ENCODE results near the gene INAFM2.

The INAFM2 gene

GRCh38 chr15:40328751-40329150, 5.3 kb downstream of the INAFM2 start:
- no peak for DNase-seq (ENCODE audit: low spot score)

- no peak for DNase-seq (ENCODE audit: low spot score)
Observed at GRCh38 chr15:40329804-40330203, 6.3 kb downstream of the INAFM2 start.

GRCh38 chr15:40330368-40330836, 6.9 kb downstream of the INAFM2 start:
- peak; percentile 61 for DNase-seq (ENCODE audit: low spot score)

- no peak for DNase-seq (ENCODE audit: low spot score)
Observed at GRCh38 chr15:40331026-40331425, 7.5 kb downstream of the INAFM2 start.

GRCh38 chr15:40331637-40332036, 8.1 kb downstream of the INAFM2 start:
- DNase-seq (ENCODE audit: low spot score) = no peak

- no peak for DNase-seq (ENCODE audit: low spot score)
Observed at GRCh38 chr15:40332113-40332781, 8.8 kb downstream of the INAFM2 start.

GRCh38 chr15:40333922-40334492, 10.5 kb downstream of the INAFM2 start:
- peak; percentile 84 for DNase-seq (ENCODE audit: low spot score)

- DNase-seq (ENCODE audit: low spot score) = no peak
Observed at GRCh38 chr15:40334541-40334940, 11.0 kb downstream of the INAFM2 start.

- no peak for DNase-seq (ENCODE audit: low spot score)
Observed at GRCh38 chr15:40334941-40335795, 11.7 kb downstream of the INAFM2 start.

- no peak for DNase-seq (ENCODE audit: low spot score)
Observed at GRCh38 chr15:40335938-40336743, 12.6 kb downstream of the INAFM2 start.

- no peak for DNase-seq (ENCODE audit: low spot score)
Observed at GRCh38 chr15:40336744-40337122, 13.2 kb downstream of the INAFM2 start.

GRCh38 chr15:40337597-40337996, 14.1 kb downstream of the INAFM2 start:
- no peak for DNase-seq (ENCODE audit: low spot score)

GRCh38 chr15:40338041-40338657, 14.7 kb downstream of the INAFM2 start:
- no peak for DNase-seq (ENCODE audit: low spot score)

- peak; percentile 92 for DNase-seq (ENCODE audit: low spot score)
Observed at GRCh38 chr15:40338921-40339620, 15.6 kb downstream of the INAFM2 start.

GRCh38 chr15:40339621-40339945, 16.1 kb downstream of the INAFM2 start:
- DNase-seq (ENCODE audit: low spot score) = no peak

GRCh38 chr15:40340038-40340739, 16.7 kb downstream of the INAFM2 start:
- DNase-seq (ENCODE audit: low spot score) = peak; percentile 66

- peak; percentile 88 for DNase-seq (ENCODE audit: low spot score)
Observed at GRCh38 chr15:40340740-40341400, 17.4 kb downstream of the INAFM2 start, which contains the start of gene CCDC9B. CCDC9B (minus strand) TSS chr15:40340939; CDS start chr15:40340819, 120 bp downstream.

GRCh38 chr15:40342416-40343320, 19.2 kb downstream of the INAFM2 start:
- DNase-seq (ENCODE audit: low spot score) = no peak

GRCh38 chr15:40343512-40343911, 20.0 kb downstream of the INAFM2 start:
- no peak for DNase-seq (ENCODE audit: low spot score)
